A549 (cell line): ENCODE measurements around the gene TICAM1. TPM values are rescaled to one million over a fixed set of nuclear protein-coding genes. Genes with fewer than 3 reads are reported as not detected.

Experiments
- ATAC-seq, 2 experiments: fragments of 200-7000 bp in 1 of 2; fragments of >200 bp in 1 of 2; cut with Nextera tagmentation in 1 of 2; cut with Tn5 transposase in 1 of 2; 3 replicates each; pipeline versions ENCODE4 v1.8.0 to v1.9.1; 2018 to 2020; ENCODE audit warnings: mild to moderate bottlenecking in 1 of 2, moderate library complexity in 1 of 2
- CTCF ChIA-PET: fragments of 300-600 bp; sonication (Branson Sonifier 250); formaldehyde crosslinking; extraction: SDS; loops from one replicate; lab custom pipeline; 2021; ENCODE audit warnings: antibody characterized with exemption, inconsistent platforms; lab: Yijun Ruan, JAX
- POLR2A ChIA-PET: fragments of 350-600 bp; formaldehyde crosslinking; extraction: SDS; loops from one replicate; lab custom pipeline; 2021; ENCODE audit warnings: antibody characterized with exemption, inconsistent platforms; lab: Yijun Ruan, JAX
- DNase-seq, 2 experiments: peaks; one replicate each; pipeline versions ENCODE4 v3.0.0 to v3.0.0-alpha.2; 2011 to 2016; ENCODE audit warnings: low read depth in 1 of 2, low spot score in 1 of 2
- FAIRE-seq: peaks from 2 replicates; lab custom pipeline; 2011; peaks lifted over from hg19 to GRCh38; lab: Jason Lieb, UNC
- H3K27ac ChIP-seq, 2 experiments: fragments of >200 bp; sonication (Bioruptor Twin); formaldehyde crosslinking; 3 replicates each; pipeline ENCODE4 v1.5.1; 2016 to 2017
- H3K4me1 ChIP-seq: fragments of >200 bp; sonication (Bioruptor Twin); formaldehyde crosslinking; 3 replicates; pipeline ENCODE4 v1.6.1; 2016
- H3K4me2 ChIP-seq: fragments of >200 bp; sonication (Bioruptor Twin); formaldehyde crosslinking; 3 replicates; pipeline ENCODE4 v1.6.1; 2016
- H3K4me3 ChIP-seq: fragments of >200 bp; sonication (Bioruptor Twin); formaldehyde crosslinking; 3 replicates; pipeline ENCODE4 v1.5.1; 2016
- H3K9me3 ChIP-seq: fragments of >200 bp; sonication (Bioruptor Twin); formaldehyde crosslinking; 3 replicates; pipeline ENCODE4 v1.6.1; 2016
- BHLHE40 ChIP-seq: IDR thresholded peaks from 2 replicates; pipeline ENCODE4 v1.6.1; 2012; ENCODE audit warnings: low read depth, low read length, inconsistent platforms
- EHF ChIP-seq: fragments of 250-450 bp; sonication (Bioruptor Pico); IDR thresholded peaks from 2 replicates; pipeline ENCODE4 v1.5.0; 2020; ENCODE audit warnings: mild to moderate bottlenecking
- EHMT2 ChIP-seq: fragments of 200-600 bp; sonication (generic); IDR thresholded peaks from 2 replicates; pipeline ENCODE4 v1.6.1; 2016; ENCODE audit warnings: antibody characterized with exemption, low read depth, mild to moderate bottlenecking, moderate library complexity
- FOSB ChIP-seq: fragments of 250-450 bp; sonication (Bioruptor Pico); IDR thresholded peaks from 2 replicates; pipeline ENCODE4 v1.5.0; 2020; ENCODE audit warnings: mild to moderate bottlenecking, moderate library complexity
- FOSL2 ChIP-seq, 2 experiments: fragments of 450-650 bp in 1 of 2; fragments of >200 bp in 1 of 2; sonication (Bioruptor Twin) in 1 of 2; formaldehyde crosslinking; IDR thresholded peaks; 2 replicates each; pipeline versions ENCODE4 v1.5.0 to v1.6.1; 2016 to 2020; ENCODE audit warnings: mild to moderate bottlenecking in 1 of 2, moderate library complexity in 1 of 2
- FOXS1 ChIP-seq: fragments of 250-450 bp; sonication (Bioruptor Pico); IDR thresholded peaks from 2 replicates; pipeline ENCODE4 v1.5.0; 2020; ENCODE audit warnings: mild to moderate bottlenecking, moderate library complexity
- HDAC2 ChIP-seq: fragments of 200-600 bp; sonication (generic); IDR thresholded peaks from 2 replicates; pipeline ENCODE4 v1.6.1; 2016
- HEYL ChIP-seq: fragments of 250-450 bp; sonication (Bioruptor Pico); IDR thresholded peaks from 2 replicates; pipeline ENCODE4 v1.8.0; 2021; ENCODE audit warnings: mild to moderate bottlenecking, moderate library complexity
- HOXA7 ChIP-seq: fragments of 250-450 bp; sonication (Bioruptor Pico); IDR thresholded peaks from 2 replicates; pipeline ENCODE4 v1.5.0; 2020; ENCODE audit warnings: mild to moderate bottlenecking, moderate library complexity
- HOXB13 ChIP-seq: fragments of 250-450 bp; sonication (Bioruptor Pico); IDR thresholded peaks from 2 replicates; pipeline ENCODE4 v1.5.0; 2020; ENCODE audit warnings: low read depth, mild to moderate bottlenecking, moderate library complexity
- HOXB5 ChIP-seq: fragments of 250-450 bp; sonication (Bioruptor Pico); IDR thresholded peaks from 2 replicates; pipeline ENCODE4 v1.5.0; 2020; ENCODE audit warnings: mild to moderate bottlenecking, moderate library complexity
- JUN ChIP-seq, 2 experiments: fragments of >200 bp; sonication (Bioruptor Twin); formaldehyde crosslinking; IDR thresholded peaks; 2 replicates in 1 of 2; 3 replicates in 1 of 2; pipeline ENCODE4 v1.6.1; 2016 to 2017
- JUNB ChIP-seq: fragments of >200 bp; sonication (Bioruptor Twin); formaldehyde crosslinking; IDR thresholded peaks from 2 replicates; pipeline ENCODE4 v1.6.1; 2016
- MAX ChIP-seq: IDR thresholded peaks from 2 replicates; pipeline ENCODE4 v1.6.1; 2012
- MAZ ChIP-seq: fragments of 150-350 bp; IDR thresholded peaks from 2 replicates; pipeline ENCODE4 v1.6.1; 2014; ENCODE audit warnings: antibody characterized with exemption, low read depth, low read length, borderline replicate concordance
- NFE2L2 ChIP-seq: fragments of 150-350 bp; conservative IDR thresholded peaks from 2 replicates; pipeline ENCODE4 v1.6.1; 2014; ENCODE audit warnings: low read length
- NPAS2 ChIP-seq: fragments of 250-450 bp; sonication (Bioruptor Pico); IDR thresholded peaks from 2 replicates; pipeline ENCODE4 v1.8.0; 2022; ENCODE audit warnings: mild to moderate bottlenecking, moderate library complexity, borderline replicate concordance
- RCOR1 ChIP-seq: fragments of 150-350 bp; IDR thresholded peaks from 2 replicates; pipeline ENCODE4 v1.6.1; 2014; ENCODE audit warnings: antibody characterized with exemption, low read length, low read depth
- REST ChIP-seq: fragments of 200-600 bp; sonication (generic); IDR thresholded peaks from 2 replicates; pipeline ENCODE4 v1.6.1; 2016; ENCODE audit warnings: antibody characterized with exemption, mild to moderate bottlenecking, moderate library complexity
- RNF2 ChIP-seq: fragments of 200-600 bp; sonication (generic); IDR thresholded peaks from 2 replicates; pipeline ENCODE4 v1.6.1; 2016; ENCODE audit warnings: low read depth, mild to moderate bottlenecking, antibody characterized with exemption, moderate library complexity, borderline replicate concordance
- SMC3 ChIP-seq: fragments of >200 bp; sonication (Bioruptor Twin); formaldehyde crosslinking; IDR thresholded peaks from 3 replicates; pipeline ENCODE4 v1.6.1; 2018; ENCODE audit warnings: inconsistent platforms
- TFCP2L1 ChIP-seq: fragments of 250-450 bp; sonication (Bioruptor Pico); IDR thresholded peaks from 2 replicates; pipeline ENCODE4 v1.5.0; 2021; ENCODE audit warnings: mild to moderate bottlenecking
- TP53 ChIP-seq: fragments of 250-450 bp; sonication (Bioruptor Pico); IDR thresholded peaks from 2 replicates; pipeline ENCODE4 v1.5.0; 2021; ENCODE audit warnings: mild to moderate bottlenecking, moderate library complexity
- ZNF302 ChIP-seq: fragments of 250-450 bp; sonication (Bioruptor Pico); IDR thresholded peaks from 2 replicates; pipeline ENCODE4 v1.9.0; 2021; ENCODE audit warnings: inconsistent platforms, mild to moderate bottlenecking, moderate library complexity
- ZSCAN20 ChIP-seq: fragments of 250-450 bp; sonication (Bioruptor Pico); IDR thresholded peaks from 2 replicates; pipeline ENCODE4 v1.8.0; 2022; ENCODE audit warnings: mild to moderate bottlenecking, moderate library complexity
- WGBS: methylation state at CpG from one replicate; pipeline ENCODE4 v1.1.6; 2017; ENCODE audit errors: missing lambda C conversion rate; 5-methylcytosine and 5-hydroxymethylcytosine counted together
- polyA plus RNA-seq, 4 experiments: library from polyadenylated mRNA; depleted of rRNA in 3 of 4; stranded (reverse); fragments of >200 nt; fragmentation: RNase III in 1 of 4; extraction: RNeasy Plus Mini Kit Qiagen cat#74134 plus additional on column Dnase treatment in 1 of 4; gene quantifications; 2 replicates in 3 of 4; 3 replicates in 1 of 4; pipeline ENCODE4 v1.2.3, GENCODE V29; 2011 to 2017
- TF ChIP-seq, protein P1 (sequence below): fragments of >200 bp; sonication (Bioruptor Twin); formaldehyde crosslinking; IDR thresholded peaks from 3 replicates; pipeline ENCODE4 v1.6.1; 2016
- TF ChIP-seq, protein P2 (sequence below): fragments of >200 bp; sonication (Bioruptor Twin); formaldehyde crosslinking; IDR thresholded peaks from 3 replicates; pipeline ENCODE4 v1.5.1; 2016
- TF ChIP-seq, protein P3 (sequence below): fragments of 250-450 bp; sonication (Bioruptor Pico); IDR thresholded peaks from 2 replicates; pipeline ENCODE4 v1.5.0; 2020; ENCODE audit warnings: low read depth, mild to moderate bottlenecking, moderate library complexity
- TF ChIP-seq, protein P4 (sequence below): IDR thresholded peaks from 2 replicates; pipeline ENCODE4 v1.6.1; 2012; ENCODE audit warnings: low read depth, borderline replicate concordance
- TF ChIP-seq, protein P5 (sequence below): fragments of 450-650 bp; IDR thresholded peaks from 2 replicates; pipeline ENCODE4 v1.6.1; 2014; ENCODE audit warnings: antibody characterized with exemption

TICAM1 gene
- polyA plus RNA-seq, 2 of the 4 experiments (the other 2 are of a cell fraction): 0.78 to 4.0 TPM

DNA sequence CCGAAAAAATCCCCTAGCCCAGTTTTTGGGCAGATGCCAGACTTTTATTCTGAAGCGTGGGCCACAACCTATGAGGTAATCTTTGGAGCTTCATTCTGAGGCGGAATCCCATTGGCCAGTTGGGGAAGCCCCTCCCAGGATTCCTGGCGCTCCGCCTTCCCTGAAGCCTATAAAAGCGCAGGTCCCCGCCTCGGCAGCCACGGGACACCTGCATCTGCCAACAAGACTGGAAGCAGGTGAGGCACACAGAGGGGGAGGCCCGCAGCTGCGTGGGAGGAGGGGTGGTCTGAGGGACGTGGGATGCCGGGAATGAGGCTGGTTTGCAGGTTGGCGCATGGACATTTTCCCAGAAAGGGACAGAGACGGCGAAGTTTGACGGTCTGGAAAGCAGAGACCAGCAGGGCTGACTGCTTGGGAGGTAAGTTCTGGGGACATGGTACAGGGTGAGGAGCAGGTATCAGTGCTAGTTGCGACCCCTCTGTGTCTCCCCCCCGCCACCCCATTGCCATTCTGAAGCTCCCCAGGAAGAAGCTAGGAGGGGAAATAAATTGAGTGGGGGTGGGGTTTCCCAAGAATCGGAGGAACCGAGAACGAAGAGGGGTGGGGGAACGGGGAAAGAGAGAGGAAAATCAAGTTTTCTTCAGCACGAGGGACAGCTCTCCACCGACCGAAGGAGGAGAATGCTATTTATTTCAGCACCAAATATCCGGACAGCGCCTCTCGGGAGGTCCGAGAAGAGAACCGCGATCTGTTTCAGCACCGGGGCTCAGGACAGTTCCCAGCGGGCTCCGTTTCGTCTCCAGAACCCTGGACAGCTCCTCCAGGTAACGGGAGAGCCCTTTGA lies 62.4 kb downstream of the TICAM1 start:
- CTCF ChIA-PET: interaction anchor here (0.9 to 1.5 kb wide), 3 partner anchors 22 to 36 kb away, joined by 3 to 4 read pairs (median 3); no protein-coding TSS in a partner anchor
- ATAC-seq: peak; percentile 79 to 82
- FAIRE-seq: no peak
- H3K4me3 ChIP-seq: no peak overlapping the region
- no peaks in the 10 kb centered on the region for H3K9me3 ChIP-seq
- no peak overlapping the region for H3K27ac ChIP-seq
- H3K4me2 ChIP-seq: no peak overlapping the region
- DNase-seq: peak; percentile 63 to 76
- POLR2A ChIA-PET: no interaction called here
- WGBS: 5% methylated on average over 34 of the region's 37 CpGs
- peaks cover 7% of the 10 kb centered on the region; the same call in 1 of the 3 replicates for H3K4me1 ChIP-seq
- TF ChIP-seq TP53 (peak; percentile 89), ZSCAN20 (peak; percentile 99), FOSB (CRISPR knock-in tag) (peak; percentile 94), HOXB5 (CRISPR knock-in tag) (peak; percentile 99), HOXB13 (CRISPR knock-in tag) (peak; percentile 99), MAX (0 out of 2 replicates have a peak, but pooled peaks have one; percentile 42), JUN (IDR thresholded peaks at IDR 0.05) (no peak), BHLHE40 (no peak), FOXS1 (CRISPR knock-in tag) (peak; percentile 99), REST (peak; percentile 99), FOSL2 (IDR thresholded peaks at IDR 0.05) (no peak), FOSL2 (CRISPR knock-in tag; IDR thresholded peaks at IDR 0.05) (peak; percentile 44; the same call in 1 of the 2 replicates), JUNB (no peak), MAZ (0 out of 2 replicates have a peak, but pooled peaks have one; percentile 30), HOXA7 (CRISPR knock-in tag) (peak; percentile 92), HEYL (peak; percentile 96), HDAC2 (0 out of 2 replicates have a peak, but pooled peaks have one; percentile 24), NFE2L2 (no peak), EHF (CRISPR knock-in tag) (peak; percentile 99), NPAS2 (CRISPR knock-in tag) (peak; percentile 72; the same call in 1 of the 2 replicates), RCOR1 (peak; percentile 92; the same call in 1 of the 2 replicates), RNF2 (no peak), ZNF302 (peak; percentile 96), SMC3 (no peak), EHMT2 (peak; percentile 99), TFCP2L1 (CRISPR knock-in tag) (peak; percentile 92)
- TF ChIP-seq, protein P1, sequence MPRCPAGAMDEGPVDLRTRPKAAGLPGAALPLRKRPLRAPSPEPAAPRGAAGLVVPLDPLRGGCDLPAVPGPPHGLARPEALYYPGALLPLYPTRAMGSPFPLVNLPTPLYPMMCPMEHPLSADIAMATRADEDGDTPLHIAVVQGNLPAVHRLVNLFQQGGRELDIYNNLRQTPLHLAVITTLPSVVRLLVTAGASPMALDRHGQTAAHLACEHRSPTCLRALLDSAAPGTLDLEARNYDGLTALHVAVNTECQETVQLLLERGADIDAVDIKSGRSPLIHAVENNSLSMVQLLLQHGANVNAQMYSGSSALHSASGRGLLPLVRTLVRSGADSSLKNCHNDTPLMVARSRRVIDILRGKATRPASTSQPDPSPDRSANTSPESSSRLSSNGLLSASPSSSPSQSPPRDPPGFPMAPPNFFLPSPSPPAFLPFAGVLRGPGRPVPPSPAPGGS: no peak
- TF ChIP-seq, protein P2, sequence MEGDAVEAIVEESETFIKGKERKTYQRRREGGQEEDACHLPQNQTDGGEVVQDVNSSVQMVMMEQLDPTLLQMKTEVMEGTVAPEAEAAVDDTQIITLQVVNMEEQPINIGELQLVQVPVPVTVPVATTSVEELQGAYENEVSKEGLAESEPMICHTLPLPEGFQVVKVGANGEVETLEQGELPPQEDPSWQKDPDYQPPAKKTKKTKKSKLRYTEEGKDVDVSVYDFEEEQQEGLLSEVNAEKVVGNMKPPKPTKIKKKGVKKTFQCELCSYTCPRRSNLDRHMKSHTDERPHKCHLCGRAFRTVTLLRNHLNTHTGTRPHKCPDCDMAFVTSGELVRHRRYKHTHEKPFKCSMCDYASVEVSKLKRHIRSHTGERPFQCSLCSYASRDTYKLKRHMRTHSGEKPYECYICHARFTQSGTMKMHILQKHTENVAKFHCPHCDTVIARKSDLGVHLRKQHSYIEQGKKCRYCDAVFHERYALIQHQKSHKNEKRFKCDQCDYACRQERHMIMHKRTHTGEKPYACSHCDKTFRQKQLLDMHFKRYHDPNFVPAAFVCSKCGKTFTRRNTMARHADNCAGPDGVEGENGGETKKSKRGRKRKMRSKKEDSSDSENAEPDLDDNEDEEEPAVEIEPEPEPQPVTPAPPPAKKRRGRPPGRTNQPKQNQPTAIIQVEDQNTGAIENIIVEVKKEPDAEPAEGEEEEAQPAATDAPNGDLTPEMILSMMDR: no peak
- TF ChIP-seq, protein P3, sequence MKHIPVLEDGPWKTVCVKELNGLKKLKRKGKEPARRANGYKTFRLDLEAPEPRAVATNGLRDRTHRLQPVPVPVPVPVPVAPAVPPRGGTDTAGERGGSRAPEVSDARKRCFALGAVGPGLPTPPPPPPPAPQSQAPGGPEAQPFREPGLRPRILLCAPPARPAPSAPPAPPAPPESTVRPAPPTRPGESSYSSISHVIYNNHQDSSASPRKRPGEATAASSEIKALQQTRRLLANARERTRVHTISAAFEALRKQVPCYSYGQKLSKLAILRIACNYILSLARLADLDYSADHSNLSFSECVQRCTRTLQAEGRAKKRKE: peak; percentile 99
- TF ChIP-seq, protein P4, sequence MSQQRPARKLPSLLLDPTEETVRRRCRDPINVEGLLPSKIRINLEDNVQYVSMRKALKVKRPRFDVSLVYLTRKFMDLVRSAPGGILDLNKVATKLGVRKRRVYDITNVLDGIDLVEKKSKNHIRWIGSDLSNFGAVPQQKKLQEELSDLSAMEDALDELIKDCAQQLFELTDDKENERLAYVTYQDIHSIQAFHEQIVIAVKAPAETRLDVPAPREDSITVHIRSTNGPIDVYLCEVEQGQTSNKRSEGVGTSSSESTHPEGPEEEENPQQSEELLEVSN: no peak
- TF ChIP-seq, protein P5, sequence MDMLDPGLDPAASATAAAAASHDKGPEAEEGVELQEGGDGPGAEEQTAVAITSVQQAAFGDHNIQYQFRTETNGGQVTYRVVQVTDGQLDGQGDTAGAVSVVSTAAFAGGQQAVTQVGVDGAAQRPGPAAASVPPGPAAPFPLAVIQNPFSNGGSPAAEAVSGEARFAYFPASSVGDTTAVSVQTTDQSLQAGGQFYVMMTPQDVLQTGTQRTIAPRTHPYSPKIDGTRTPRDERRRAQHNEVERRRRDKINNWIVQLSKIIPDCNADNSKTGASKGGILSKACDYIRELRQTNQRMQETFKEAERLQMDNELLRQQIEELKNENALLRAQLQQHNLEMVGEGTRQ: no peak
